HG03039 (cell line): Measurements from ENCODE around the gene NOTCH1.

Source experiments
- ATAC-seq: cut with Tn5 transposase; IDR thresholded peaks from one replicate; pipeline ENCODE4 v1.9.1; 2021; ENCODE audit warnings: mild to moderate bottlenecking, moderate library complexity; ENCODE audit not compliant: unreplicated experiment

NOTCH1 gene

GRCh38 chr9:136504512-136505348, 41.1 kb downstream of the NOTCH1 start:
- ATAC-seq, result no peak

DNA sequence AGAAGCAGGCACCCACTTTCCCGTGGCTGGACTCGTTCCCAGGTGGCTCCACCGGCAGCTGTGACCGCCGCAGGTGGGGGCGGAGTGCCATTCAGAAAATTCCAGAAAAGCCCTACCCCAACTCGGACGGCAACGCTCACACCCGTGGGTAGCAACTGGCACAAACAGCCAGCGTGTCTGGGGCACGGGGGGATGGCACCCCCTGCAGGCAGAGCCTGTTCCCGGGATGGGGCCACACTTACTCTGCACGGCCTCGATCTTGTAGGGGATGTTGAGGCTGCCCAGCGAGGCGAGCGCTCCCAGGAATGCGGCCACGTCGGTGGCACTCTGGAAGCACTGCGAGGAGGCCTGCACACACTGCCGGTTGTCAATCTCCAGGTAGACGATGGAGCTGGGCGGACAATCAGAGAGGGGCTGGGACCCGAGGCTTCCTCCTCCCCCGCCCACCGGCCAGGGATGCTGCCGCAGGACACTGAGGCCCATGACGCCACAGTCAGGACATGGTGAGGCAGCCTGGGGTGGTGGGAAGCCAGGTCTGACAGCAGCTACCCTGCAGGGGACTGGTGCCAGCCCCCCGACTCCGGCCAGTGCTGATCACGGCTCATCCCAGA, 42.8 kb downstream of the NOTCH1 start:
- no peak for ATAC-seq

DNA sequence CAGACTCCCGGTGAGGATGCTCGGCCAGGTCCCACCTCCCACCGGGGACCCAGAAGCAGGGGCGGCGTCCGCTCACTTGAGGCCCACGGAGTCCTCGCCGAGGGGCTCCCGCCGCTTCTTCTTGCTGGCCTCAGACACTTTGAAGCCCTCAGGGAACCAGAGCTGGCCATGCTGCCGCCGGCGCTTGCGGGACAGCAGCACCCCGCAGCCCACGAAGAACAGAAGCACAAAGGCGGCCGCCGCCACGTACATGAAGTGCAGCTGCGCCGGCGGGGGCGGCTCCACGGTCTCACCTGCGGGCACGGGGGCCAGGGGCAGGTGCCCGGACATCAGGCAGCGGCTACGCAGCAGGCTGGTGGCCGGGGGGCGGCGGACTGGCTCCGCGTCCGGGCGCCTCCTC, 43.7 kb downstream of the NOTCH1 start:
- no peak for ATAC-seq

GRCh38 chr9:136501686-136502085, 44.2 kb downstream of the NOTCH1 start:
- ATAC-seq, result no peak

DNA sequence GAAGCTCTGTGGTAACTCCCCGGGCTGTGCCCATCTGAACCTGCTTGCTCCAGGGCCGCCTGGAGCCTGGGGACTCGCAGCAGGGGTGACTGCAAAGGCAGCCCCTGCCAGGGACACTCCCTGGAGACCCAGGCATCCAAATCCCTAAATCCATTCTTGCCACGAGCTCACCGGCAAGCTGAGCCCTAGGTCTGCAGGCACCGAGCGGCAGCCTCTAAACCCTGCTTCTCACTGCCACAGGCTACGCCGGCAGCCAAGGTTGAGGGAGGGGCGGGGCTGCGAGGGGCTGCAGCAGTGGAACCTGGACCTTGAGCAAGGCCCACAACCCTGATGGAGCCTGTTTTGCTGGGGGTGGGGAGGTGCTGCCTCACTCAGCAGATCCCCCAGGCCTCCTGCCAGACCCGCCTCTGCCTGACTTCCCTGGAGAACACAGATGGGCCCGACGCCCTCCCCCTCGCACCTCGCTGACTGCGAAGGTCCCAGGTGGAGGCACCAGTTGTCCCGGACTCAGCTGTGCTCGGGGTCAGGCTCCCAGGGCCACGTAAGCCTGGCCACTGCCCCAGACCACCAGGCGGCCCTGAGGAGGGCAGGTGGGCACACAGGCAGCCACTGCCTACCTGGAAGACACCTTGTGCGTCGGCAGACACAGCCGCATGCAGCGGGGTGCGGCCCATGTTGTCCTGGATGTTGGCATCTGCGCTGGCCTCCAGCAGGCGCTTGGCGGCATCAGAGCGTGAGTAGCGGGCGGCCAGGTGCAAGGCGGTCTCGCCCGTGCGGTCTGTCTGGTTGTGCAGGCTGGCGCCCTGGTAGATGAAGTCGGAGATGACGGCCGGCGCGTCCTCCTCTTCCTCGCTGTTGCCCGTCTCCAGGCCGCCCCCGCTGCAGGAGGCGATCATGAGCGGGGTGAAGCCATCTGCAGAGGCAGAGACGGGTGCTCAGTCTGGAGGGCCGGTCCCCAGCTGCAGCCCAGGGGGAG, 45.6 kb downstream of the NOTCH1 start:
- no peak for ATAC-seq

GRCh38 chr9:136499071-136499934, 46.5 kb downstream of the NOTCH1 start:
- ATAC-seq, result no peak

DNA sequence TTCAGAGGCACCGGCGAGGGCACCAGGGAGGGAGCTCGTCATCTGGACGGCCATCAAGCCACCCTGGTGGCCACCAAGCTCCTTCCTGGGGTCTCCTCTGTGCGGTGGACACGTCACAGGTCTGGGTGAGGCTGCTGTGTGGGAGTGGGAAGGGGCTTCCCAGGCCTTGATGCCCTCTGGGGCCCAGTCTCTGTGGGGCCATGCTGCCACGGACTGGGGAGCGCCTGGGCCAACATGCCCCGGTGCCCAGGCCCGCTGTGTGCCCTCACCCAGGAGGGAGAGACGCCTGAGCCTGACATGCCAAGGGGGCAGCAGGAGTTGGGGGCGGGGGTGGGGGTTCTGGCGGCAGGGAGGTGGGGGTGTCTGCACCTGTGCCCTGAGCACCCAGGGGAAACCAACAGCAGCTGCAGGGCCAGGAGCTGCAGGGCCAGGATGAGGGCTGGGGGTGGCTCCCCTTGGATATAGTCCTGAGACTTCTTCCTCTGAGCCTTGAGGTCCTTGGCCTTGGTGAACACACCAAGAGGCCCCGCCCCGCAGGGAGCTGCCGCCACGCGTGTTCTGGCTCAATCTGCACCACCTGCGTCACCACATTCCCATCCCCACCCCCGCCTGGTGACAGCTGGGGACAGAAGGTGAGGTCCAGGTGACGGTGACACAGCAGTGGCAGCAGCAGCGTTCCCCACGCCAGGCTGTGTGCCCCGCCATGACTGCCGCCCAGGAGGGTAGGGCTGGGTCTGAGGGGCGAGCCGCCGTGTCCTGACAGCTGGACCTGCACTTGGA, 47.7 kb downstream of the NOTCH1 start:
- no peak for ATAC-seq

- no peak for ATAC-seq
Measured at GRCh38 chr9:136496801-136497620, 48.8 kb downstream of the NOTCH1 start.

GRCh38 chr9:136496181-136496580, 49.7 kb downstream of the NOTCH1 start:
- no peak for ATAC-seq

- ATAC-seq, result no peak
Measured at GRCh38 chr9:136495238-136495800, 50.5 kb downstream of the NOTCH1 start.

DNA sequence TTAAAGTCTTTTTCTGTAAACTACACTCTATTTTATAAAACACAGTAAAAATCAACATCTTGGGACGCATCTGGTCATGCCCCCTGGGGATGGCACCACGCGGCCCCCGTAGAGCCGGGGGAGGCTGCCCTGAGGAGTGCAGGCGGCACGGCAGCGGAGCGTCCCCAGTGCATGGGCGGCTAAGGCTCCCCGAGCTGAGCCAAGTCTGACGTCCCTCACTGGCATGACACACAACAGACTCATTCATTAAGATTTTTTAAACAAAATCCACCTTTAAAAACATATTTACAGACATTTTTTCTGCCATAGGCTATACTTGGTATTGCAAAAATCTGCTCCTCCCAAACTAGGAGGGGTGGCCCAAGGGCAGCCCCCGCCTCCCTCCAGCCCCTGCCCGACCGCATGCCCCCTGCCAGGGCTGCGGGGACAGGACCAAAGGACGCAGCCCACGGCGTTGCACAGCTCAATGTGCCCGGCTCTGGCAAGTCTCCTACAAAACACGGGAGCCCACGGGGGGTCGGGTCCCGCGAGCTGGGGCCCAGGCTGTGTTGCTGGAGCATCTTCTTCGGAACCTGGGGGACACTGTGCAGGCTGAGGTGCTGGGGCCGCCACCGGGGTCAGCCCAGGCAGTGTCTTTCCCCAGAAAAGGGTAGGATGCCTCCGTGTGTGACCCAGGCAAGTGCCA, 51.2 kb downstream of the NOTCH1 start:
- ATAC-seq, result no peak

DNA sequence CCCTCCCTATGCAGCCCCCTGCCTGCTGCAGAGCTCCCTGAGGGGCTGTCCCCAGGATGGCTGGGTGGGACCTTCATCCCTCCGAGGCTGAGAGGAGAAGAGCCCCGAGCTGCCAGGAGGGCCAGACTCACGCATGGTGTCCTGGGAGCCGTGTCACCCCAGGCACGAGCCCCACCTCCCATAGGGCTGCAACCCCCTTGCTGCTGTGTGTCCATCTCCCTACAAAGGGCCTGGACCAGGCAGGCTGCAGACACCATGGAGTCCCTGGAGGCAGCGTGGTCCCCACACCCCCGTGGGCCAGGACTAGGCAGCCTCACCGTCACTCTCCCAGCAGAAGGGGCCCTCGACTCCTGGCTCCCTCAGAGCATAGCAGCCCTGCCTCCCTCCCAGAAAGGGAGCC, 51.8 kb downstream of the NOTCH1 start:
- no peak for ATAC-seq

DNA sequence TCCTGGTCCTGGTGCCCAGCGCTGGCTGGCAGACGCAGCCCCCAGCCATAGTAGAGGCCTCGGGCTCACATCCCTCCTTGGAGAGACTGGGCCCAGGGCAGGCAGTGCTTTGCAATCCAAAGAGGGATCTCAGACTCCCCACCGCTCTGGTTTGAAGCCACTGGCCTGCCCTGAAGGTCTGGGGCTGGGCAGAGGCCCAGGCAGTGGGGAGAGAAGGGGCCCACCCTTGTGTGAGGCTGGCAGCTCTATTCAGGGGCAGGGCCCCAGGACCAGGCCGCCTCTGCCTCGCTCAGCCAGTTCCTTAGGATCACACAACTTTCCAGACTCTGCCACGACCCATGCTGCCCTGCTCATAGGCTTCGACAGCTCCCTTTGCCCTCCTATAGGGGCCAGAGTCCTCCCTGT, 52.3 kb downstream of the NOTCH1 start:
- ATAC-seq, result no peak

GRCh38 chr9:136492978-136493522, 52.8 kb downstream of the NOTCH1 start:
- ATAC-seq, result no peak

DNA sequence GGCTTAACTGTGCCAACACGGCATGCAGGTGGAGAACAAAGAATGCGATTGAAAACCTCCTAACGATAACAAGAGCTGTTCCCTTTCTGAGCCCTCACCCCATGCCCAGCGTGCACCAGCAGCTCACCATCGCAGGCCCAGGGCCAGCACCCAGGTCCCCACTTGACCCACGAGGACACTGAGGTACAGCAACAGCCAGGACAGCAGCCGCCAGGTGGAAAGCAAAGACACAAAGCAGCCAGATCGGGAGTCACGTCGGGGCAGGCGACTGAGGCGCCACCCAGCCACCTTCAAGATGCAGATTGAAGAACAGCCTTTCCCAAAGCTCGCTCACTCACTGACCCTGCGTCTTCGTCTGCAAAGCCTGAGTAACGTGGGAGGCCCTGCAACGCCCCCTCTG, 56.1 kb downstream of the NOTCH1 start:
- no peak for ATAC-seq

DNA sequence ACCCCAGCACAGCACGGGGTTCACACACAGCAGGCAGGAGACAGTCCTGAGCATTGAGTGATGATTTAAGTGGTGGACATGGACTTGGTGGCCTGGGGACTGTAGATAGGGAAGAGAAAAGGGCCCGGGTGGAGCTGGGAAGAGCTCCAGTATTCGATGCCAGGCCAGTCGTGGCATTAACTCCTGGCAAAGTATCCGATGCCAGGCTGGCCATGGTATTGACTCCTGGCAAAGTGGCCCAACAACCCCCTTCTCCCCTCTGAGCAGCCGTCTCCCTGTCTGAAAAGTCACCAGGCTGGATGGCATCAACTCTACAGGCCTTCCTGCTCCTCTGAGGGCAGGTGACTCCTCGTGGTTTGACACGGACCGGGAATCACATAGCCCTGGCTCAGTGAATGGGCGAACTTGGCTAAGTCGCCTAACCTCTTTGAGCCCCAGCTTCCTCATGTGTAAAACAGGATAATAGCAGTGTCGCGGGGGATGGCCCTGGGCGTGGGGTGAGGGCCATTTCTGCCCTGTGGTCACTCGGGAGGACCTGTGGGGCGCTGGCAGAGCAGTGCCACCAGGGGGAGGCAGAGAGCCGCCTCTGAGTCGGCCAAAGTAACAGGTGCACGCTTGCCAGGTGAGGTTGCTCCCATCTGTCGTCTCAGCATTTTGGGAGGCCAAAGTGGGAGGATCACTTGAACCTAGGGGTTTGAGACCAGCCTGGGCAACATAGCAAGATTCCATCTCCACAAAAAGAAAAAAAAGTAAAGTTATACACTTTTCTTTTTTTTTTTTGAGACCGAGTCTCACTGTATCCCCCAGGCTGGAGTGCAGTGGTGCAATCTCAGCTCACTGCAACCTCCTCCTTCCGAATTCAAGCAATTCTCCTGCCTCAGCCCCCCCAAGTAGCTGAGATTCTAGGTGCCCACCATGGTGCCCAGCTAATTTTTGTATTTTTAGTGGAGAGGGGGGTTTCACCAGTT, 57.3 kb downstream of the NOTCH1 start:
- ATAC-seq, result no peak
